Measurements from ENCODE around the gene STAT5A. TPM values are rescaled to one million over a fixed set of nuclear protein-coding genes. Genes with fewer than 3 reads are reported as not detected.

STAT5A gene
- polyA plus RNA-seq, 1 experiment: 5.3 TPM

DNA sequence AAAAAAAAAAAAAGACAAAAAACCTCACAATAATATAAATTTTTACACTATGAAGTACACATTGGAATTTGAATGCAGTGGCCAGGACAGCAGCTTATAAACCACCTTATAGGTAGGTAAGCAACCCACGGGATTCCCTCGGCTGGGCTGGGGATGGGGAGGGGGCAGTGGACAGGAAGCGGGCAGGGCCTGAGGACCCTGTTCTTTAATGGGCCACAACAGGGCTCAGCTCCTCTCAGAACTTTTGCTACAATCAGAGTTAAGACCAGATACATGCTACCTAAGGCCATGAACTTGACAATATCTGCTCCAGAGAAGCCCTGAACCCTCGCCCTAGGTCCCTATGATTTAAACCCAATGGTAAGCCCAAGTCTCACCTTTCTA lies 25.1 kb downstream of the STAT5A start:
- CTCF ChIA-PET: interaction anchor here (0.7 to 1.7 kb wide), 6 partner anchors 8 to 109 kb away, joined by 3 to 6 read pairs (median 4); no protein-coding TSS in a partner anchor

DNA sequence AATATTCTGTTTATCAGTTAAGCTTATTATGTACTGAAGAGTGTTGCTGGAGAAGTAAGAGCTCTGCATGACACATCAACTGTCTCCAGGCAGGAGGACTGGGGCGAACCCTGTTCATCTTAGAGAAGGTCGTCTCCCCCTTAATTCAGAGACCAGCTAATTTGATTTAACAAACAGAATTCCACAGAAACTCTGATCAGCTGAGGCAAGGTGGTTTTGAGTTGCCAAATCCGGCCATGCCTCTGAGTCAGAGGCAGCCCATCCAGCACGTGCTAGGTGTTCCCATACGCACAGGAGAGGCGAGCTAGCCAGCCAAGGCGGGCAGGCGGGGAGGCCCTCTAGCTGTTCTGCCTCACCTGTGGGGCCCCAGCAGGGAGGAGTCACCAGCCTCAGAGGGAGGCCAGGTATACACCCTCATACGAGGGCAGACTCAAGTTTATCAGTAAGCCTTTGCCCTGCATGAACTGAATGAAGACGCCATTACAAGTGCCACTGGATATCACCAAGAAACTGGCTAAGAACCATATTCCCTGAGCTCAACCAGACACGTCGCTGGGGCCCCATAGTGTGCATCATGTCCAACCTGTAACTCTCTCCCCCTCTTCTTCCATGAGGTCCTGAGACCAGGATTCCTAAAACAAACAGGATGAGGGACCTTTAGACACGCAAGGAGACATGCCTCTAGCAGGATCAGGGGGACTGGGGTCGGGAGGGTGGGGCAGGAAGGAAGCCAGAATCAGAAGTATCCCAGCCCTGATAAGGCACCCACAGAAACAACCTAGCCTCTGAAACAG lies 25.7 kb downstream of the STAT5A start:
- TF ChIP-seq, protein P1, sequence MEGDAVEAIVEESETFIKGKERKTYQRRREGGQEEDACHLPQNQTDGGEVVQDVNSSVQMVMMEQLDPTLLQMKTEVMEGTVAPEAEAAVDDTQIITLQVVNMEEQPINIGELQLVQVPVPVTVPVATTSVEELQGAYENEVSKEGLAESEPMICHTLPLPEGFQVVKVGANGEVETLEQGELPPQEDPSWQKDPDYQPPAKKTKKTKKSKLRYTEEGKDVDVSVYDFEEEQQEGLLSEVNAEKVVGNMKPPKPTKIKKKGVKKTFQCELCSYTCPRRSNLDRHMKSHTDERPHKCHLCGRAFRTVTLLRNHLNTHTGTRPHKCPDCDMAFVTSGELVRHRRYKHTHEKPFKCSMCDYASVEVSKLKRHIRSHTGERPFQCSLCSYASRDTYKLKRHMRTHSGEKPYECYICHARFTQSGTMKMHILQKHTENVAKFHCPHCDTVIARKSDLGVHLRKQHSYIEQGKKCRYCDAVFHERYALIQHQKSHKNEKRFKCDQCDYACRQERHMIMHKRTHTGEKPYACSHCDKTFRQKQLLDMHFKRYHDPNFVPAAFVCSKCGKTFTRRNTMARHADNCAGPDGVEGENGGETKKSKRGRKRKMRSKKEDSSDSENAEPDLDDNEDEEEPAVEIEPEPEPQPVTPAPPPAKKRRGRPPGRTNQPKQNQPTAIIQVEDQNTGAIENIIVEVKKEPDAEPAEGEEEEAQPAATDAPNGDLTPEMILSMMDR (IDR thresholded peaks at IDR 0.05; ENCODE audit: low read depth, low read length): no peak
- DNase-seq (ENCODE audit: low read depth, low spot score): no peak
- no peaks in the 10 kb centered on the region for H3K27me3 ChIP-seq (ENCODE audit: control insufficient read depth, insufficient read depth, low read length)
- ChIA-PET POLR2A (interaction anchor here (0.7 to 0.9 kb wide), 2 partner anchors 222 to 232 kb away, joined by 3 to 4 read pairs; partner anchors contain the start of gene NAGLU), CTCF (interaction anchor here (0.6 to 1.7 kb wide), 7 partner anchors 9 to 383 kb away, joined by 3 to 6 read pairs (median 3); partner anchors contain the start of gene ODAD4)
- H3K9me3 ChIP-seq (ENCODE audit: control insufficient read depth, insufficient read depth, low read length): no peaks in the 10 kb centered on the region
- peak overlapping the region; percentile 21 for H3K27ac ChIP-seq (ENCODE audit: low read depth, low read length)
- H3K4me3 ChIP-seq (ENCODE audit: low read depth, low read length): no peak overlapping the region

More for the DNA sequence above, 25.1 kb downstream of the STAT5A start:
- Histone ChIP-seq H3K27me3 (ENCODE audit: control insufficient read depth, insufficient read depth, low read length) (no peaks in the 10 kb centered on the region), H3K4me3 (ENCODE audit: low read depth, low read length) (no peak overlapping the region), H3K27ac (ENCODE audit: low read depth, low read length) (peak overlapping the region; percentile 21), H3K9me3 (ENCODE audit: control insufficient read depth, insufficient read depth, low read length) (no peaks in the 10 kb centered on the region)
- POLR2A ChIA-PET: interaction anchor here (0.6 to 2.1 kb wide), 3 partner anchors 29 to 223 kb away, joined by 3 to 8 read pairs (median 5); partner anchors contain the start of gene NAGLU
- TF ChIP-seq, protein P1 (IDR thresholded peaks at IDR 0.05; ENCODE audit: low read depth, low read length): no peak
- DNase-seq (ENCODE audit: low read depth, low spot score): no peak

DNA sequence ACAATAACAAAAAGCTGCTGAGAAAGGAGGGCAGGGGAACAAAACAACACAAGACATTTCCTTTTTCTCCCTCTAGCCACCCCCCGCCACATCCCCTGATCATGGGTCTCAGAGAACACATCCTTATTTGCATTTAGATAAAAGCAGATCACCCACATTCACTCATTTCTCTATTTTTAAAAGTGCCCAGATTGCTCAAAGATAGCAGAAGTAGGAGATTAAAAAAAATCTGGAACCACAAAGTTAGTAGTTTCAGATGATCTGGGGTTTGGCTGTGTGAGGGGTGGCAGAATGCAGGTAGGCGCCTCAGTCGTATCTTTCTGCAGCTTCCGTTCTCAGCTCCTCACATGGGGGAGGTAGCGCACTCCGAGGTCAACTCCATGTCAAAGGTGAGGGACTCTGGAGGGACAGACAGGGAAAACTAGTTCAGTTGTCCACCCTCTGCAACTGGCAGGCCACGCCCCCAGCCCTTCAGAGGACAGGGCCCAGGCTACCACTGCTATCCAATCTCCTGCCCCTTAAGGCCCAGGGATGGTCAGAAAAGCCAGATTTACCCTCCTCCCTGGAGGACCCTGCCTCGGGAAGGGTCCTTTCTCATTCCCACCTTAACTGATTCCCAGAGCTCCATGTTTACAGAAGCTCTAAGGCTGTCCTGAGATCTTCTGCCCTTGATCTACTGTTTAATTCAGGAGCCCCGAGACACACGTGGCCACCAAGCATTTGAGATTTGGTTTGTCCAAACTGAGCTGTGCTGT lies 27.3 kb downstream of the STAT5A start:
- H3K4me3 ChIP-seq (ENCODE audit: low read depth, low read length): no peak overlapping the region
- POLR2A ChIA-PET: no interaction called here
- no peak overlapping the region for H3K27ac ChIP-seq (ENCODE audit: low read depth, low read length)
- TF ChIP-seq, protein P1 (IDR thresholded peaks at IDR 0.05; ENCODE audit: low read depth, low read length): no peak
- no peak for DNase-seq (ENCODE audit: low read depth, low spot score)
- H3K9me3 ChIP-seq (ENCODE audit: control insufficient read depth, insufficient read depth, low read length): no peaks in the 10 kb centered on the region
- H3K27me3 ChIP-seq (ENCODE audit: control insufficient read depth, insufficient read depth, low read length): no peaks in the 10 kb centered on the region
- CTCF ChIA-PET: interaction anchor here (0.6 kb wide), 1 partner anchor 93 kb away, joined by 3 read pairs; no protein-coding TSS in a partner anchor

DNA sequence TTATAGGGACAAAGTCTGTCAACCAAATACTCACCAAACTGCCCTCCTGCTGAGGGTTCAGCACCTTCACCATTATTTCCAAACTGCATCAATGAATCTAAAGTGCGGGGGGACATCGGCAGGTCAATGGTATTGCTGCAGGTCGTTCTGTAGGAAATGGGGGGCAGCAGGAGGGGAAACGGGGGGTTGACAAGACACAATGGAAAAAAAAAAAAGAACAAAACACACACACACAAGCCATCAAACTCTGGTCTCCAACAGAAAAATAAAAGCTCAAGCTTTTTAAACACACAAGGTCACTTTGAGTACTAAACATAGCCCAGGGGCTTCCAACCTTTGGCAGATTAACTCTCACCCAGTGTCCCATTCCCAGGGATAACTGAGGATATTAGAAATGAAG lies 28.5 kb downstream of the STAT5A start:
- Histone ChIP-seq H3K27ac (ENCODE audit: low read depth, low read length) (no peak overlapping the region), H3K4me3 (ENCODE audit: low read depth, low read length) (no peak overlapping the region), H3K9me3 (ENCODE audit: control insufficient read depth, insufficient read depth, low read length) (no peaks in the 10 kb centered on the region), H3K27me3 (ENCODE audit: control insufficient read depth, insufficient read depth, low read length) (no peaks in the 10 kb centered on the region)
- TF ChIP-seq, protein P1 (IDR thresholded peaks at IDR 0.05; ENCODE audit: low read depth, low read length): no peak
- ChIA-PET CTCF (no interaction called here), POLR2A (interaction anchor here (0.7 kb wide), 1 partner anchor 362 kb away, joined by 3 read pairs; no protein-coding TSS in a partner anchor)
- no peak for DNase-seq (ENCODE audit: low read depth, low spot score)
